CD4-positive, alpha-beta memory T cell (primary cell): Measurements from ENCODE around the gene ATG12. TPM values are rescaled to one million over a fixed set of nuclear protein-coding genes. Genes with fewer than 3 reads are reported as not detected.
"Not testable (repeated sequence)": the region's sequence is repeated elsewhere in the genome, so short reads cannot be mapped to it uniquely, and the experiment has no call there.

ENCODE experiments used
- CTCF ChIA-PET: fragments of 350-600 bp; sonication (Branson Sonifier 250); formaldehyde crosslinking; loops from one replicate; lab custom pipeline; 2021; ENCODE audit warnings: inconsistent platforms; ENCODE audit not compliant: partially characterized antibody; lab: Charles Lee
- POLR2A ChIA-PET: fragments of 350-600 bp; sonication (Branson Sonifier 250); formaldehyde crosslinking; loops from one replicate; lab custom pipeline; 2021; ENCODE audit not compliant: partially characterized antibody; lab: Charles Lee
- DNase-seq, 5 donors: peaks; one replicate each; pipeline versions ENCODE4 v3.0.0 to v3.0.0-alpha.2; 2020 to 2022; ENCODE audit warnings: mixed read lengths in 1 of 5
- H3K27ac ChIP-seq: one replicate; pipeline ENCODE4 v1.7.0; 2013; ENCODE audit warnings: low read depth, low read length
- H3K27me3 ChIP-seq: 2 replicates; pipeline ENCODE4 v1.7.0; 2013; ENCODE audit warnings: mild to moderate bottlenecking, low read length, moderate library complexity; ENCODE audit not compliant: insufficient read depth
- H3K36me3 ChIP-seq: 2 replicates; pipeline ENCODE4 v1.7.0; 2013; ENCODE audit warnings: mild to moderate bottlenecking, low read length, moderate library complexity; ENCODE audit not compliant: insufficient read depth
- H3K4me1 ChIP-seq: 2 replicates; pipeline ENCODE4 v1.7.0; 2013; ENCODE audit warnings: mild to moderate bottlenecking, low read length, moderate library complexity; ENCODE audit not compliant: insufficient read depth
- H3K4me3 ChIP-seq, 2 donors: one replicate each; pipeline ENCODE4 v1.7.0; 2013; ENCODE audit warnings: low read length in 2 of 2, mild to moderate bottlenecking in 1 of 2
- H3K9me3 ChIP-seq, 2 donors: one replicate each; pipeline ENCODE4 v1.7.0; 2013; ENCODE audit warnings: low read length in 2 of 2, control low read depth in 1 of 2; ENCODE audit not compliant: control insufficient read depth in 1 of 2
- H3K27ac Mint-ChIP-seq, 7 donors: one replicate each; pipeline ENCODE4 v1.8.0; 2020 to 2021; ENCODE audit warnings: mixed read lengths in 7 of 7, mild to moderate bottlenecking in 6 of 7, inconsistent platforms in 3 of 7, moderate library complexity in 3 of 7
- H3K27me3 Mint-ChIP-seq, 2 donors: one replicate each; pipeline ENCODE4 v1.8.0; 2020 to 2021; ENCODE audit warnings: mixed read lengths in 2 of 2
- H3K36me3 Mint-ChIP-seq, 2 donors: one replicate each; pipeline ENCODE4 v1.8.0; 2020 to 2021; ENCODE audit warnings: mixed read lengths in 2 of 2, inconsistent platforms in 1 of 2, mild to moderate bottlenecking in 1 of 2
- H3K4me1 Mint-ChIP-seq, 4 donors: one replicate each; pipeline ENCODE4 v1.8.0; 2020 to 2021; ENCODE audit warnings: mixed read lengths in 4 of 4, mild to moderate bottlenecking in 1 of 4
- H3K4me3 Mint-ChIP-seq, 8 donors: one replicate each; pipeline ENCODE4 v1.8.0; 2020 to 2021; ENCODE audit warnings: mixed read lengths in 8 of 8, mild to moderate bottlenecking in 7 of 8, moderate library complexity in 6 of 8, inconsistent platforms in 3 of 8
- H3K9me3 Mint-ChIP-seq, 8 donors: one replicate each; pipeline ENCODE4 v1.8.0; 2020 to 2021; ENCODE audit warnings: mixed read lengths in 8 of 8, mild to moderate bottlenecking in 5 of 8, inconsistent platforms in 3 of 8, moderate library complexity in 1 of 8
- intact Hi-C: fragments of 100-400 bp; cut with micrococcal nuclease; formaldehyde crosslinking; loops from one replicate; pipeline ENCODE4 v1.15.1; 2023
- polyA plus RNA-seq, 2 donors: library from polyadenylated mRNA; unstranded; fragments of 300-500 nt; fragmentation: Illumina TruSeq; gene quantifications; one replicate each; pipeline ENCODE4 v1.2.3, GENCODE V29; 2021
- total RNA-seq, 2 experiments: library from RNA; stranded (reverse); gene quantifications; one replicate each; pipeline ENCODE4 v1.2.3, GENCODE V29; 2021

Gene ATG12
- total and polyA plus RNA-seq, 4 experiments from 2014 or later: 84.7 to 133 (median 92.2) TPM

- H3K9me3 Mint-ChIP-seq: no peaks in the 10 kb centered on the region
- intact Hi-C loops: no loop called here
- peaks cover 0 to 8% (median under 1%) of the 10 kb centered on the region in 4 donors for H3K4me1 Mint-ChIP-seq
- peaks cover under 1% of the 10 kb centered on the region for H3K4me1 ChIP-seq
- peaks cover 27 to 31% of the 10 kb centered on the region in 2 donors for H3K27me3 Mint-ChIP-seq
- POLR2A ChIA-PET: no interaction called here
- H3K36me3 Mint-ChIP-seq: no peaks in the 10 kb centered on the region
- H3K36me3 ChIP-seq: no peaks in the 10 kb centered on the region
- no peak overlapping the region for H3K27ac ChIP-seq
- no peak overlapping the region for H3K4me3 ChIP-seq
- DNase-seq: no peak
- no peak overlapping the region for H3K4me3 Mint-ChIP-seq
- CTCF ChIA-PET: no interaction called here
- H3K9me3 ChIP-seq: no peaks in the 10 kb centered on the region
- no peak overlapping the region for H3K27ac Mint-ChIP-seq
- H3K27me3 ChIP-seq: peaks cover 1% of the 10 kb centered on the region
Measured at GRCh38 chr5:115809946-115810345, 31.4 kb downstream of the ATG12 start.

DNA sequence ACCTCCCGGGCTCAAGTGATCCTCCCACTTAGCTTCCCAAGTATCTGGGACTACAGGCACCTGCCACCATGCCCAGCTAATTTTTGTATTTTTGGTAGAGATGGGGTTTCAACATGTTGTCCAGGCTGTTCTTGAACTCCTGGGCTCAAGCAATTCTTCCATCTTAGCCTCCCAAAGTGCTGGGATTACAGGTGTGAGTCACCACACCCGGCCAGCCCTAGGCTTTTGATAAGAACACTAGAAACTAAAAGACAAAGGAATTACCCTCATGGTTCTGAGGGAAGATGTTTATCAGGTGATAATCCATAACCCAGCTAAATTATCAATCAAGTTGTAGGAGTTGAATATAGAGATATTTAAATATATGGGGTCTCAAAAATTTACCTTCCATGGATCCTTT, 33.3 kb downstream of the ATG12 start:
- POLR2A ChIA-PET, H3K4me1 ChIP-seq, H3K4me3 ChIP-seq, H3K36me3 Mint-ChIP-seq, intact Hi-C loops, H3K9me3 Mint-ChIP-seq, CTCF ChIA-PET, H3K4me3 Mint-ChIP-seq, DNase-seq, H3K27ac Mint-ChIP-seq, H3K9me3 ChIP-seq, H3K27me3 ChIP-seq, H3K27ac ChIP-seq, H3K4me1 Mint-ChIP-seq, H3K36me3 ChIP-seq: not testable (repeated sequence)
- peaks cover 12 to 15% of the 10 kb centered on the region in 2 donors for H3K27me3 Mint-ChIP-seq

DNA sequence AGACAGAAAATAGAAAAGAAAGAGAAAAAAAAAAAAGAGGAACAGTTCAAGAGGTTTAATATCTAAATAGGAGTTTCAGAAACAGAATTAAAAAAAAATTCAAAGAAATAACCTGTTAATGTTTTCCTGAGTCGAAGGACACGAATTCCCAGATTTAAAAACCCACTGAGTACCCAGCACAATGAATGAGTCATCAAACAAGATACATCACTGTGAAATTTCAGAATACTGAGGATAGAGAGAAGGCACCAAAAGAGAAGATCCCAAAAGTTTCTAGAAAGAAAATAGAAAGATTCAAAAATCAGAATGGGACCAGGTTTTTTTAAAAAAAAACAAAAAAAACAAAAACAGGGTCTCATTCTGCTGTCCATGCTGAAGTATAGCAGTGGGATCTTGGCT, 33.7 kb downstream of the ATG12 start:
- no peaks in the 10 kb centered on the region for H3K36me3 ChIP-seq
- Mint-ChIP-seq H3K36me3 (no peaks in the 10 kb centered on the region), H3K9me3 (peaks cover 0 to 2% (median 0%) of the 10 kb centered on the region in 8 donors), H3K4me3 (no peak overlapping the region), H3K4me1 (peaks cover 0 to 3% (median 0%) of the 10 kb centered on the region in 4 donors), H3K27me3 (peaks cover 11 to 14% of the 10 kb centered on the region in 2 donors), H3K27ac (no peak overlapping the region)
- CTCF ChIA-PET: no interaction called here
- DNase-seq: no peak
- no peak overlapping the region for H3K4me3 ChIP-seq
- no peaks in the 10 kb centered on the region for H3K9me3 ChIP-seq
- H3K27me3 ChIP-seq: no peaks in the 10 kb centered on the region
- POLR2A ChIA-PET: no interaction called here
- no peaks in the 10 kb centered on the region for H3K4me1 ChIP-seq
- no peak overlapping the region for H3K27ac ChIP-seq
- intact Hi-C loops: no loop called here

- no peaks in the 10 kb centered on the region for H3K36me3 ChIP-seq
- H3K27me3 ChIP-seq: no peaks in the 10 kb centered on the region
- H3K36me3 Mint-ChIP-seq: no peaks in the 10 kb centered on the region
- H3K4me3 Mint-ChIP-seq: no peak overlapping the region
- ChIA-PET CTCF (interaction anchor here (0.7 kb wide), 1 partner anchor 30 kb away, joined by 3 read pairs; no protein-coding TSS in a partner anchor), POLR2A (no interaction called here)
- H3K9me3 ChIP-seq: no peaks in the 10 kb centered on the region
- DNase-seq: no peak
- peaks cover 0 to 3% (median 0%) of the 10 kb centered on the region in 4 donors for H3K4me1 Mint-ChIP-seq
- peaks cover 10 to 11% of the 10 kb centered on the region in 2 donors for H3K27me3 Mint-ChIP-seq
- intact Hi-C loops: no loop called here
- H3K27ac ChIP-seq: no peak overlapping the region
- no peak overlapping the region for H3K4me3 ChIP-seq
- no peaks in the 10 kb centered on the region for H3K4me1 ChIP-seq
- H3K27ac Mint-ChIP-seq: no peak overlapping the region
- H3K9me3 Mint-ChIP-seq: peaks cover 0 to 2% (median 0%) of the 10 kb centered on the region in 8 donors
Measured at GRCh38 chr5:115806986-115807653, 34.2 kb downstream of the ATG12 start.

DNA sequence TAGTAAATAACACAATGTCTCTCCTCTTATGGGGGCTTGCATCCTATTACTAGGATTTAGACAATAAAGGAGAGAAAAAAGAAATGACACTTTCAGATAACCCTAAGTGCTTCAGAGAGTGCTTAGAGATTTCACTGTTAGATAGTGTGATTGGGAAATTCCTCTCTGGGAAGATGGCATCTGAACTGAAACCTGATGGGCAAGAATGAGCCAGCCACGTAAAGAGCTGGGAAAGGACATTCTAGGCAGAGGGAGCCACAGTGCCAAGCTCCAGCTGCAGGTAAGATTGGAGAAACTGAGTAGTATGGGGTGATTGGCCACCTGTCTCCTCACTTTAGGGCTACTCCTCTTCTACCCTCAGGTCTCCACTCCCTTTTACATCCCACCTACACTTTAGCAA, 39.4 kb downstream of the ATG12 start:
- no peak for DNase-seq
- Mint-ChIP-seq H3K4me3 (no peak overlapping the region), H3K27ac (no peak overlapping the region), H3K4me1 (no peaks in the 10 kb centered on the region), H3K9me3 (peaks cover 0 to 2% (median 0%) of the 10 kb centered on the region in 8 donors), H3K27me3 (peaks cover 2 to 12% of the 10 kb centered on the region in 2 donors), H3K36me3 (no peaks in the 10 kb centered on the region)
- POLR2A ChIA-PET: no interaction called here
- no peaks in the 10 kb centered on the region for H3K9me3 ChIP-seq
- no peak overlapping the region for H3K4me3 ChIP-seq
- intact Hi-C loops: no loop called here
- no peak overlapping the region for H3K27ac ChIP-seq
- CTCF ChIA-PET: no interaction called here
- no peaks in the 10 kb centered on the region for H3K27me3 ChIP-seq
- H3K4me1 ChIP-seq: no peaks in the 10 kb centered on the region
- no peaks in the 10 kb centered on the region for H3K36me3 ChIP-seq

DNA sequence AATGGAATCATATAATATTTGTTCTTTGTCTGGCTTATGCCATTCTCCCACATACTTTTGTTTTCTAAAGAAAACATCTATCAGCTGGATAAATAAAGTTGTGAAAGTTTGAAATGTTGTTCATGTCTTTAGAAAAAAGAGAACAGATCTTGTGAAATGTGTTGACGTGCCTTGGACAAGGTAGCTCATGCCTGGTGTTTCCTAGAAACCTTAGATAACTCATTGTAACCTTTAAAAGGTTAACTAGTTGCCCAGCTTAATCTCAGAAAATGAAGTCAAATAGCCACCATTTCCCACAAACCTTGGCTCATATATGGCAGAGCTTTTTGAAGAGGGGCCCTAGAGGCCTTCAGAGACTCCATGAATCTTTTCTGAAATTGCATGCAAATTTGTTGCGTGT, 40.2 kb downstream of the ATG12 start:
- ChIA-PET CTCF (no interaction called here), POLR2A (no interaction called here)
- H3K9me3 ChIP-seq: no peaks in the 10 kb centered on the region
- Mint-ChIP-seq H3K4me1 (no peaks in the 10 kb centered on the region), H3K36me3 (no peaks in the 10 kb centered on the region), H3K27ac (no peak overlapping the region), H3K27me3 (peaks cover 4 to 12% of the 10 kb centered on the region in 2 donors), H3K4me3 (no peak overlapping the region), H3K9me3 (peaks cover 0 to 2% (median 0%) of the 10 kb centered on the region in 8 donors)
- no peak overlapping the region for H3K4me3 ChIP-seq
- H3K4me1 ChIP-seq: no peaks in the 10 kb centered on the region
- H3K27ac ChIP-seq: no peak overlapping the region
- DNase-seq: no peak
- no peaks in the 10 kb centered on the region for H3K36me3 ChIP-seq
- H3K27me3 ChIP-seq: no peaks in the 10 kb centered on the region
- intact Hi-C loops: no loop called here

GRCh38 chr5:115800108-115800507, 41.3 kb downstream of the ATG12 start:
- no peak overlapping the region for H3K27ac Mint-ChIP-seq
- ChIA-PET CTCF (no interaction called here), POLR2A (no interaction called here)

More at GRCh38 chr5:115800108-115800507, 41.3 kb downstream of the ATG12 start:
- no peak for DNase-seq
- H3K9me3 ChIP-seq: no peaks in the 10 kb centered on the region
- Mint-ChIP-seq H3K4me1 (no peaks in the 10 kb centered on the region), H3K36me3 (no peaks in the 10 kb centered on the region), H3K27me3 (peaks cover 4 to 12% of the 10 kb centered on the region in 2 donors), H3K9me3 (peaks cover 0 to 2% (median 0%) of the 10 kb centered on the region in 8 donors), H3K4me3 (no peak overlapping the region)
- no peaks in the 10 kb centered on the region for H3K27me3 ChIP-seq
- intact Hi-C loops: no loop called here
- no peak overlapping the region for H3K27ac ChIP-seq
- no peaks in the 10 kb centered on the region for H3K36me3 ChIP-seq
- H3K4me1 ChIP-seq: no peaks in the 10 kb centered on the region
- no peak overlapping the region for H3K4me3 ChIP-seq
